H1 (cell line): ENCODE results near the gene SAPCD1. TPM values are rescaled to one million over a fixed set of nuclear protein-coding genes. Genes with fewer than 3 reads are reported as not detected.

Experiments
- CTCF ChIA-PET: fragments of 300-600 bp; sonication (Branson Sonifier 250); formaldehyde crosslinking; loops from one replicate; lab custom pipeline; 2021; ENCODE audit not compliant: partially characterized antibody; lab: Charles Lee
- POLR2A ChIA-PET: fragments of 300-600 bp; sonication (Branson Sonifier 250); formaldehyde crosslinking; loops from one replicate; lab custom pipeline; 2021; ENCODE audit warnings: inconsistent platforms; ENCODE audit not compliant: partially characterized antibody; lab: Charles Lee
- DNase-seq, 2 experiments: peaks; one replicate each; pipeline versions ENCODE4 v3.0.0 to v3.0.0-alpha.2; 2010 to 2022; ENCODE audit warnings: low spot score in 2 of 2, low read depth in 1 of 2, mixed read lengths in 1 of 2
- FAIRE-seq: peaks from 2 replicates; lab custom pipeline; 2011; peaks lifted over from hg19 to GRCh38; lab: Jason Lieb, UNC
- H2AFZ ChIP-seq: 2 replicates; pipeline ENCODE4 v1.8.1; 2012; ENCODE audit warnings: low read length, inconsistent platforms
- H2AK5ac ChIP-seq: 2 replicates; pipeline ENCODE4 v1.6.1; 2013; ENCODE audit warnings: low read depth, low read length
- H2BK120ac ChIP-seq: replicated peaks from 2 replicates; pipeline ENCODE3; 2013; ENCODE audit warnings: low read depth, low read length, inconsistent platforms
- H2BK12ac ChIP-seq: 2 replicates; pipeline ENCODE4 v1.6.1; 2013; ENCODE audit warnings: low read depth, low read length
- H2BK15ac ChIP-seq: 2 replicates; pipeline ENCODE4 v1.6.1; 2013; ENCODE audit warnings: low read length
- H2BK20ac ChIP-seq: 2 replicates; pipeline ENCODE4 v1.6.1; 2013; ENCODE audit warnings: low read length
- H2BK5ac ChIP-seq: 2 replicates; pipeline ENCODE4 v1.6.1; 2013; ENCODE audit warnings: low read depth, low read length
- H3K14ac ChIP-seq: 2 replicates; pipeline ENCODE4 v1.6.1; 2013; ENCODE audit warnings: inconsistent platforms; ENCODE audit not compliant: insufficient read length
- H3K18ac ChIP-seq: 2 replicates; pipeline ENCODE4 v1.6.1; 2013; ENCODE audit warnings: low read length; ENCODE audit errors: extremely low read depth
- H3K23ac ChIP-seq: 2 replicates; pipeline ENCODE4 v1.6.1; 2013; ENCODE audit warnings: inconsistent platforms; ENCODE audit not compliant: insufficient read length
- H3K23me2 ChIP-seq: 2 replicates; pipeline ENCODE4 v1.6.1; 2013; ENCODE audit warnings: low read depth, low read length
- H3K27ac ChIP-seq: 2 replicates; pipeline ENCODE4 v1.6.1; 2011; ENCODE audit warnings: low read depth, low read length, inconsistent platforms
- H3K27me3 ChIP-seq, 4 experiments: replicated peaks in 1 of 4; 1 replicate in 1 of 4; 2 replicates in 3 of 4; pipeline versions ENCODE4 v1.6.1 to v1.8.1; 2011 to 2013; ENCODE audit warnings: low read length in 3 of 4, mild to moderate bottlenecking in 3 of 4, inconsistent platforms in 2 of 4, mixed read lengths in 2 of 4, moderate library complexity in 1 of 4; ENCODE audit not compliant: control insufficient read depth in 3 of 4, insufficient read depth in 3 of 4; ENCODE audit errors: extremely low read depth in 1 of 4
- H3K36me3 ChIP-seq, 4 experiments: 2 replicates each; pipeline versions ENCODE4 v1.6.1 to v1.8.1; 2011 to 2013; ENCODE audit warnings: mild to moderate bottlenecking in 4 of 4, low read length in 3 of 4, moderate library complexity in 2 of 4, control low read depth in 1 of 4, inconsistent platforms in 1 of 4; ENCODE audit not compliant: insufficient read depth in 4 of 4, control insufficient read depth in 2 of 4
- H3K4ac ChIP-seq: replicated peaks from 2 replicates; pipeline ENCODE3; 2013; ENCODE audit warnings: low read length, low read depth, mixed read lengths, inconsistent platforms; ENCODE audit not compliant: insufficient read length
- H3K4me1 ChIP-seq, 4 experiments: replicated peaks in 1 of 4; 1 replicate in 1 of 4; 2 replicates in 3 of 4; pipeline versions ENCODE4 v1.6.1 to v1.8.1; 2011 to 2013; ENCODE audit warnings: low read length in 3 of 4, inconsistent platforms in 2 of 4, mixed read lengths in 1 of 4; ENCODE audit not compliant: insufficient read depth in 4 of 4, control insufficient read depth in 3 of 4
- H3K4me2 ChIP-seq, 2 experiments: 2 replicates each; pipeline versions ENCODE4 v1.6.1 to v1.8.1; 2011 to 2013; ENCODE audit warnings: low read depth in 2 of 2, low read length in 2 of 2, control low read depth in 1 of 2, inconsistent platforms in 1 of 2, mild to moderate bottlenecking in 1 of 2; ENCODE audit not compliant: insufficient read depth in 1 of 2
- H3K4me3 ChIP-seq, 4 experiments: fragments of 200-600, 300-600 bp in 1 of 4; sonication (generic), shearing (Covaris generic), sonication (Bioruptor Twin) in 1 of 4; 2 replicates each; pipeline versions ENCODE4 v1.5.1 to v1.8.1; 2011 to 2016; ENCODE audit warnings: low read length in 4 of 4, low read depth in 3 of 4, control low read depth in 2 of 4, inconsistent platforms in 2 of 4, mild to moderate bottlenecking in 2 of 4, mixed read lengths in 1 of 4, moderate library complexity in 1 of 4; ENCODE audit not compliant: insufficient read depth in 2 of 4; ENCODE audit errors: extremely low read depth in 1 of 4
- H3K56ac ChIP-seq: replicated peaks from 2 replicates; pipeline ENCODE3; 2013; ENCODE audit warnings: low read depth, mild to moderate bottlenecking, mixed read lengths, low read length, inconsistent platforms; ENCODE audit not compliant: insufficient read length
- H3K79me1 ChIP-seq: 2 replicates; pipeline ENCODE4 v1.6.1; 2013; ENCODE audit warnings: low read depth, low read length, control low read depth
- H3K79me2 ChIP-seq, 2 experiments: 2 replicates each; pipeline versions ENCODE4 v1.6.1 to v1.8.1; 2012 to 2013; ENCODE audit warnings: low read length in 2 of 2, mild to moderate bottlenecking in 2 of 2, inconsistent platforms in 1 of 2; ENCODE audit not compliant: insufficient read depth in 2 of 2, control insufficient read depth in 1 of 2
- H3K9ac ChIP-seq, 4 experiments: replicated peaks in 1 of 4; 1 replicate in 1 of 4; 2 replicates in 3 of 4; pipeline versions ENCODE4 v1.6.1 to v1.8.1; 2011 to 2013; ENCODE audit warnings: low read depth in 3 of 4, low read length in 3 of 4, control low read depth in 2 of 4, mild to moderate bottlenecking in 2 of 4, moderate library complexity in 2 of 4, inconsistent platforms in 1 of 4; ENCODE audit errors: extremely low read depth in 1 of 4
- H3K9me3 ChIP-seq, 2 experiments: 2 replicates each; pipeline versions ENCODE4 v1.6.1 to v1.8.1; 2012 to 2013; ENCODE audit warnings: mild to moderate bottlenecking in 2 of 2, moderate library complexity in 2 of 2, control low read depth in 1 of 2, inconsistent platforms in 1 of 2, low read depth in 1 of 2, low read length in 1 of 2, mixed read lengths in 1 of 2; ENCODE audit not compliant: insufficient read depth in 2 of 2
- H4K20me1 ChIP-seq, 2 experiments: replicated peaks in 1 of 2; 2 replicates each; pipeline versions ENCODE3 to v1.8.1; 2011 to 2013; ENCODE audit warnings: inconsistent platforms in 2 of 2, low read length in 2 of 2, mild to moderate bottlenecking in 1 of 2; ENCODE audit not compliant: insufficient read depth in 2 of 2, control insufficient read depth in 1 of 2
- H4K5ac ChIP-seq: 2 replicates; pipeline ENCODE4 v1.6.1; 2013; ENCODE audit warnings: low read length, low read depth, mixed read lengths, inconsistent platforms; ENCODE audit not compliant: insufficient read length
- H4K8ac ChIP-seq: 2 replicates; pipeline ENCODE4 v1.8.0; 2013; ENCODE audit warnings: mild to moderate bottlenecking, moderate library complexity, low read length, inconsistent platforms; ENCODE audit not compliant: insufficient read depth; ENCODE audit errors: extremely low read depth
- H4K91ac ChIP-seq: replicated peaks from 2 replicates; pipeline ENCODE3; 2013; ENCODE audit warnings: low read length, mixed read lengths, inconsistent platforms; ENCODE audit not compliant: insufficient read length
- CEBPB ChIP-seq: IDR thresholded peaks from 2 replicates; pipeline ENCODE4 v1.6.1; 2012; ENCODE audit warnings: low read depth, low read length
- NANOG ChIP-seq: IDR thresholded peaks from 2 replicates; pipeline ENCODE4 v1.6.1; 2011; ENCODE audit warnings: low read length, low read depth, mild to moderate bottlenecking, inconsistent platforms; ENCODE audit not compliant: insufficient read depth, poor library complexity, severe bottlenecking
- WGBS, 2 experiments: shearing (Covaris generic) in 1 of 2; methylation state at CpG; one replicate each; pipeline versions ENCODE4 v1.1.6 to v1.1.7; 2013 to 2015; ENCODE audit warnings: low lambda C conversion rate in 2 of 2, mixed read lengths in 2 of 2, inconsistent platforms in 1 of 2, low coverage in 1 of 2, missing lambda C conversion rate in 1 of 2; ENCODE audit not compliant: insufficient replicate concordance in 2 of 2, insufficient coverage in 1 of 2, insufficient read length in 1 of 2; ENCODE audit errors: extremely low coverage in 1 of 2, missing lambda C conversion rate in 1 of 2; 5-methylcytosine and 5-hydroxymethylcytosine counted together
- polyA plus RNA-seq, 7 experiments: library from polyadenylated mRNA; depleted of rRNA in 3 of 7; stranded (reverse) in 5 of 7; unstranded in 2 of 7; fragments of >200 nt in 5 of 7; fragments of 200-250 nt in 2 of 7; gene quantifications; 1 replicate in 5 of 7; 2 replicates in 1 of 7; 4 replicates in 1 of 7; pipeline versions ENCODE4 v1.2.1 to v1.2.3, GENCODE V29; 2011 to 2013; ENCODE audit warnings: missing spikeins in 2 of 7, mixed read lengths in 2 of 7
- total RNA-seq: library from RNA; stranded (reverse); fragmentation: NEBNext Ultra II Directional; extraction: Animal tissue kit (Norgen Biotek cat#: 25700); gene quantifications from 2 replicates; pipeline ENCODE4 v1.2.1, GENCODE V29; 2021

SAPCD1 gene
- total and polyA plus RNA-seq, 2 of the 8 experiments (the other 6 are each of a cell fraction or from before 2014, with no cell fraction given) = 3.1 to 5.9 TPM

GRCh38 chr6:31749301-31750036 lies 13.0 kb upstream of the SAPCD1 start:
- Histone ChIP-seq H3K9ac (no peak overlapping the region), H4K5ac (no peak overlapping the region), H3K79me2 (no peaks in the 10 kb centered on the region), H3K4me2 (no peak overlapping the region), H3K14ac (no peak overlapping the region), H2AK5ac (no peak overlapping the region), H3K79me1 (no peaks in the 10 kb centered on the region), H3K36me3 (peaks cover 0 to 7% (median 0%) of the 10 kb centered on the region in 4 experiments; a peak in 2 of 8 replicates), H3K27me3 (no peaks in the 10 kb centered on the region), H3K23me2 (no peaks in the 10 kb centered on the region), H2BK12ac (no peak overlapping the region), H3K4me1 (no peaks in the 10 kb centered on the region), H2BK20ac (no peak overlapping the region), H2AFZ (no peak overlapping the region), H4K91ac (no peak overlapping the region), H3K9me3 (no peaks in the 10 kb centered on the region), H4K8ac (no peak overlapping the region), H3K27ac (no peak overlapping the region), H3K4ac (no peak overlapping the region), H3K23ac (no peak overlapping the region), H3K4me3 (no peak overlapping the region), H2BK120ac (no peak overlapping the region), H3K56ac (no peak overlapping the region), H2BK5ac (no peak overlapping the region), H4K20me1 (no peaks in the 10 kb centered on the region), H2BK15ac (no peak overlapping the region), H3K18ac (no peak overlapping the region)
- TF ChIP-seq CEBPB = no peak
- TF ChIP-seq NANOG = no peak
- no peak for FAIRE-seq
- CTCF ChIA-PET = interaction anchor here (0.6 to 4.2 kb wide), 11 partner anchors 9 to 1634 kb away, joined by 3 to 25 read pairs (median 3); partner anchors contain the start of genes CLIC1, DDAH2 and MSH5
- POLR2A ChIA-PET = interaction anchor here (0.7 to 4.8 kb wide), 10 partner anchors 9 to 219 kb away, joined by 3 to 33 read pairs (median 3); partner anchors contain the start of genes HSPA1B, MSH5 and VARS1
- WGBS, 2 experiments = 93% methylated on average over 8 of the region's 8 CpGs; no CpG with 5 or more reads in 1 of the 2 experiments
- DNase-seq = no peak
